K562 (cell line): Measurements from ENCODE around the gene KCNQ2. TPM values are rescaled to one million over a fixed set of nuclear protein-coding genes. Genes with fewer than 3 reads are reported as not detected.

Source experiments
- ATAC-seq: fragments of 200-7000 bp; cut with Tn5 transposase; 3 replicates; pipeline ENCODE4 v1.9.1; 2020; ENCODE audit warnings: moderate library complexity
- BruUV-seq: library from RNA; stranded (reverse); fragments of 400-500 nt; replicated peaks from 2 replicates; lab custom pipeline; 2021; lab: Mats Ljungman, UMichigan
- CTCF ChIA-PET: fragments of 300-600 bp; formaldehyde crosslinking; extraction: SDS; loops from one replicate; lab custom pipeline; 2021; ENCODE audit warnings: low intra/inter-chr PET ratio; lab: Yijun Ruan, JAX
- POLR2A ChIA-PET: fragments of 300-600, 350-650 bp; sonication (Branson Sonifier 250); formaldehyde crosslinking; extraction: SDS; loops from one replicate; lab custom pipeline; 2021; ENCODE audit warnings: antibody characterized with exemption, inconsistent platforms; lab: Yijun Ruan, JAX
- DNase-seq, 4 experiments: peaks; one replicate each; pipeline versions ENCODE4 v3.0.0 to v3.0.0-alpha.2; 2011 to 2018; ENCODE audit warnings: low spot score in 3 of 4, mixed read lengths in 3 of 4; ENCODE audit errors: extremely low read depth in 1 of 4
- FAIRE-seq: peaks from 2 replicates; lab custom pipeline; 2011; peaks lifted over from hg19 to GRCh38; lab: Jason Lieb, UNC
- H2AFZ ChIP-seq: 2 replicates; pipeline ENCODE4 v1.6.0; 2011; ENCODE audit warnings: low read depth, low read length, control low read depth, inconsistent platforms
- H3K27ac ChIP-seq: fragments of 200-600 bp; 3 replicates; pipeline ENCODE4 v1.8.0; 2011; ENCODE audit warnings: low read depth, mild to moderate bottlenecking, control low read depth, inconsistent platforms, low read length, moderate library complexity, mixed read lengths; ENCODE audit errors: extremely low read depth
- H3K27me3 ChIP-seq, 2 experiments: fragments of 300-600 bp in 1 of 2; 2 replicates in 1 of 2; 3 replicates in 1 of 2; pipeline versions ENCODE4 v1.6.0 to v1.8.0; 2011; ENCODE audit warnings: inconsistent platforms in 2 of 2, low read length in 2 of 2, mild to moderate bottlenecking in 1 of 2, mixed read lengths in 1 of 2, moderate library complexity in 1 of 2; ENCODE audit not compliant: control insufficient read depth in 2 of 2, insufficient read depth in 2 of 2
- H3K36me3 ChIP-seq: fragments of 300-600 bp; 3 replicates; pipeline ENCODE4 v1.8.0; 2011; ENCODE audit warnings: mild to moderate bottlenecking, low read length, inconsistent platforms; ENCODE audit not compliant: control insufficient read depth, insufficient read depth
- H3K4me1 ChIP-seq, 2 experiments: fragments of 200-600 bp in 1 of 2; replicated peaks in 1 of 2; 2 replicates in 1 of 2; 3 replicates in 1 of 2; pipeline versions ENCODE4 v1.5.1 to v1.8.0; 2011; ENCODE audit warnings: inconsistent platforms in 2 of 2, low read length in 2 of 2, mild to moderate bottlenecking in 1 of 2, mixed read lengths in 1 of 2, moderate library complexity in 1 of 2; ENCODE audit not compliant: control insufficient read depth in 2 of 2, insufficient read depth in 2 of 2
- H3K4me2 ChIP-seq: 2 replicates; pipeline ENCODE4 v1.6.1; 2011; ENCODE audit warnings: low read length, control low read depth, inconsistent platforms, mixed read lengths; ENCODE audit not compliant: insufficient read depth
- H3K4me3 ChIP-seq: fragments of 200-600 bp; sonication (generic), shearing (Covaris generic); 2 replicates; pipeline ENCODE4 v1.5.1; 2016; ENCODE audit warnings: control low read depth, inconsistent platforms
- H3K79me2 ChIP-seq: fragments of 200-600 bp; 3 replicates; pipeline ENCODE4 v1.8.0; 2011; ENCODE audit warnings: low read length, inconsistent platforms; ENCODE audit not compliant: control insufficient read depth, insufficient read depth
- H3K9ac ChIP-seq, 2 experiments: 2 replicates each; pipeline versions ENCODE4 v1.6.0 to v1.6.1; 2011; ENCODE audit warnings: low read depth in 2 of 2, low read length in 2 of 2, control low read depth in 1 of 2, inconsistent platforms in 1 of 2, mild to moderate bottlenecking in 1 of 2, mixed read lengths in 1 of 2; ENCODE audit not compliant: insufficient read depth in 1 of 2
- H3K9me1 ChIP-seq: one replicate; pipeline ENCODE4 v1.6.0; 2011; ENCODE audit warnings: inconsistent platforms, mild to moderate bottlenecking, low read length, moderate library complexity; ENCODE audit not compliant: control insufficient read depth, insufficient read depth
- H3K9me3 ChIP-seq: replicated peaks from 2 replicates; pipeline ENCODE4 v1.5.1; 2011; ENCODE audit warnings: low read depth, low read length, inconsistent platforms; ENCODE audit not compliant: control insufficient read depth, insufficient read depth
- H4K20me1 ChIP-seq: replicated peaks from 2 replicates; pipeline ENCODE4 v1.6.1; 2011; ENCODE audit warnings: low read length, inconsistent platforms, mixed read lengths; ENCODE audit not compliant: control insufficient read depth, insufficient read depth
- HNRNPK ChIP-seq: fragments of 200-400 bp; formaldehyde crosslinking; IDR thresholded peaks from one replicate; pipeline ENCODE4 v1.6.1; 2018; ENCODE audit warnings: mild to moderate bottlenecking, low read depth, low read length; ENCODE audit not compliant: poor library complexity, severe bottlenecking
- KDM2B ChIP-seq: fragments of 250-450 bp; sonication (Bioruptor Pico); IDR thresholded peaks from 2 replicates; pipeline ENCODE4 v1.8.0; 2021; ENCODE audit warnings: mild to moderate bottlenecking, moderate library complexity
- MTA1 ChIP-seq: fragments of 450-650 bp; IDR thresholded peaks from 2 replicates; pipeline ENCODE4 v1.6.1; 2017; ENCODE audit warnings: borderline replicate concordance
- TAF9B ChIP-seq: fragments of 450-650 bp; IDR thresholded peaks from 2 replicates; pipeline ENCODE4 v1.6.1; 2018; ENCODE audit warnings: mild to moderate bottlenecking; ENCODE audit not compliant: partially characterized antibody
- TBL1XR1 ChIP-seq, 2 experiments: IDR thresholded peaks; 2 replicates each; pipeline ENCODE4 v1.6.1; 2012; ENCODE audit warnings: improper control_type of control experiment in 2 of 2, low read length in 2 of 2, mild to moderate bottlenecking in 1 of 2
- ZNF133 ChIP-seq: fragments of 250-450 bp; sonication (Bioruptor Pico); IDR thresholded peaks from 2 replicates; pipeline ENCODE4 v1.4.0; 2020; ENCODE audit warnings: mild to moderate bottlenecking
- ZNF217 ChIP-seq: sonication (generic); formaldehyde crosslinking; IDR thresholded peaks from 2 replicates; pipeline ENCODE4 v1.8.0; 2022; ENCODE audit warnings: mild to moderate bottlenecking, missing genetic modification reagents
- WGBS: fragments of 100-300 bp; shearing (Covaris generic); methylation state at CpG from one replicate; pipeline ENCODE4 v1.1.6; 2016; ENCODE audit warnings: low coverage, mixed read lengths; ENCODE audit not compliant: insufficient coverage; ENCODE audit errors: missing lambda C conversion rate; 5-methylcytosine and 5-hydroxymethylcytosine counted together
- in situ Hi-C: fragments of 300-500 bp; cut with MboI; formaldehyde crosslinking; loops from 4 replicates; pipeline ENCODE4 v1.15.0; 2018; ENCODE audit warnings: inconsistent platforms, mixed read lengths
- intact Hi-C: fragments of 100-400 bp; cut with micrococcal nuclease; formaldehyde crosslinking; loops from 2 replicates; pipeline ENCODE4 v1.14.2; 2022
- polyA plus RNA-seq, 8 experiments: library from polyadenylated mRNA; depleted of rRNA in 4 of 8; stranded (reverse) in 5 of 8; unstranded in 3 of 8; fragments of >200 nt; fragmentation: Nextera tagmentation in 2 of 8; fragmentation: Illumina TruSeq in 1 of 8; extraction: Ambion mirVana in 2 of 8; extraction: Trizol in 1 of 8; gene quantifications; 2 replicates each; pipeline versions ENCODE4 v1.2.1 to v1.2.3, GENCODE V29; 2011 to 2014; ENCODE audit warnings: inconsistent platforms in 1 of 8, missing spikeins in 1 of 8
- total RNA-seq, 7 experiments: library from RNA; depleted of rRNA in 6 of 7; stranded (reverse); fragments of >200 nt in 6 of 7; fragmentation: Illumina TruSeq in 2 of 7; extraction: Trizol in 2 of 7; gene quantifications; 2 replicates each; pipeline versions ENCODE4 v1.2.1 to v1.2.3, GENCODE V29; 2011 to 2021; ENCODE audit warnings: low replicate concordance in 1 of 7

KCNQ2 gene
- total and polyA plus RNA-seq, 9 of the 15 experiments (the other 6 are each of a cell fraction or from before 2014, with no cell fraction given) = 0.13 to 0.16 TPM; not detected in 7

GRCh38 chr20:63364801-63365585 lies 107.5 kb downstream of the KCNQ2 start:
- in situ Hi-C loops (no loop called here), intact Hi-C loops (no loop called here)
- Histone ChIP-seq H3K27me3 (peaks cover 8 to 59% of the 10 kb centered on the region in 2 experiments; a peak in 4 of 5 replicates), H3K79me2 (no peaks in the 10 kb centered on the region), H3K9me3 (no peaks in the 10 kb centered on the region), H3K36me3 (no peaks in the 10 kb centered on the region), H3K27ac (no peak overlapping the region), H3K4me1 (peaks cover 0 to 19% of the 10 kb centered on the region in 2 experiments; a peak in 2 of 5 replicates), H3K9ac (no peak overlapping the region; a peak in 1 of 4 replicates), H3K4me2 (no peak overlapping the region), H3K9me1 (no peaks in the 10 kb centered on the region), H4K20me1 (no peaks in the 10 kb centered on the region; the same call in none of the 2 replicates), H2AFZ (no peak overlapping the region), H3K4me3 (no peak overlapping the region)
- no peak for DNase-seq
- no peak for TF ChIP-seq HNRNPK
- TF ChIP-seq KDM2B (CRISPR knock-in tag) = no peak
- no peak for TF ChIP-seq TAF9B
- no peak for TF ChIP-seq MTA1
- TF ChIP-seq ZNF217 (CRISPR knock-in tag) = no peak
- TF ChIP-seq ZNF133 (CRISPR knock-in tag) = no peak
- TF ChIP-seq TBL1XR1 (IDR thresholded peaks at IDR 0.05; ENCODE audit: low read length in 2 of 2) = no peak
- POLR2A ChIA-PET = no interaction called here
- CTCF ChIA-PET = no interaction called here
- WGBS = 3% methylated on average over 12 of the region's 20 CpGs
- no peak for ATAC-seq
- no peak for FAIRE-seq
- no TSS peak for BruUV-seq
